GM19238 (cell line): ENCODE measurements around the gene PRX.
"Not testable (repeated sequence)": the region's sequence is repeated elsewhere in the genome, so short reads cannot be mapped to it uniquely, and the experiment has no call there.

Experiments used
- DNase-seq: peaks from one replicate; pipeline ENCODE4 v3.0.0; 2011; ENCODE audit warnings: low spot score; ENCODE audit not compliant: insufficient read length

PRX gene

DNA sequence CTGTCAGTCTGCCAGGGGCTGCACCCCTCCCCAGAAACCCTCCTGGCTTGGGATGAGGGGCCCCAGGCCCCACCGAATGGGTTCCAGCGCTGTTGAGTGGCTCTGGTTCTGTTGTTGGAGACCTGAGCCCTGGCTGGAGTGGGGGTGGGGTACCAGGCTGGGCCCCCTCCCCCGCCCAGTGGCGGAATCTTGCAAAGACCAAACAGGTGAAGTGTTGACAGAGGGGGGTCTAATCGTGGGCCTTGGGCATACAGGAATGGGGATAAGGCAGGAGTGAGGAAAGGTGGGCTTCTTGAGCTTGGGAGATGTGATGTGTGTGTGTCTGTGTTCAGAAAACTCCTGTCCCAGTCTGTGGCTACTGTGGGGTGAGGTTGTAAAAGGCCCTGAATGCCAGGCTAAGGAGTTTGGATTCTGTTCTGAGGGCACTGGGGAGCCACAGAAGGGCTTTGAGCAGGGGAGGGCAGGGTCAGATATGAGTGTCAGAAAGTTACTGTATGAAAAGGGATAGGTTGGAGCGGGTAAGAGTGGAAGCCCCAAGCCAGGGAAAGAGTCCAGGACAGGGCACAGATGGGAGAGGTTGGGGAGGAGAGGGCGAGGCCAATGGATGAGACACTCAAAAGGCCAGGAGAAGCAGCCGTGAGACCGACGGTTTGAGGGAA is 23.0 kb downstream of the PRX start, which contains the start of gene HIPK4:
Gene HIPK4 (minus strand): TSS at position 98 of the 659 bp plus-strand sequence. CDS start 279 bp downstream, outside the sequence.
- no peak for DNase-seq

DNA sequence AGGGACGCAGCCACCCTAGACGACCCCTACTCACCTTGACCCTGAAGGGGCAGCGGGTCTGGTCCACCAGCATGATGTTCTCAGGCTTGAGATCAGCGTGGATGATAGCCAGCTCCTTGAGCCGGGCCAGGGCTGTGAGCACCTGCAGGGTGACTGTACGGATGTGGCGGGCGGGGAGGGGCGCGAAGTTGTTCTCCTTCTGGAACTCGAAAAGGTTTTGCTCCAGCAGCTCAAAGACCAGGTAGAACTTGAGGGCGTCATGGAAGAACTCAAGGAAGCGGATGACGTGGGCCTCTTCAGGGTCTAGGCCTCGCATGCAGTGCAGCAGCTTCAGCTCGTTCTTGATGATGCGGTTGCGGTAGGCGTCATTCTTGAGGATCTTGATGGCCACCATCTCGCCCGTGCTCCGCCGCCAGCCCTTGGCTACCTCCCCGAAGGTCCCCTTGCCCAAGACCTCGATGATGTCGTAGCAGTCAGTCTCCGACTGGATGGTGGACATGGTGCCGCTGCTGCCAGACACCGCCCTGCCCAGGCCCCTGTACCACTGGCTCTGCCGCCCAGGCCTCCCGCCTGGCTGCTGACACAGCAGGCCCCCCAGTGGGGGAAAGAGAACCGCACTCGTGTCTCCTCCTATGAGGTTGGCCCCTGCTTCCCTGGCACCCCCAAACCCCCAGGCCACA is 23.6 kb downstream of the PRX start:
- DNase-seq = no peak

DNA sequence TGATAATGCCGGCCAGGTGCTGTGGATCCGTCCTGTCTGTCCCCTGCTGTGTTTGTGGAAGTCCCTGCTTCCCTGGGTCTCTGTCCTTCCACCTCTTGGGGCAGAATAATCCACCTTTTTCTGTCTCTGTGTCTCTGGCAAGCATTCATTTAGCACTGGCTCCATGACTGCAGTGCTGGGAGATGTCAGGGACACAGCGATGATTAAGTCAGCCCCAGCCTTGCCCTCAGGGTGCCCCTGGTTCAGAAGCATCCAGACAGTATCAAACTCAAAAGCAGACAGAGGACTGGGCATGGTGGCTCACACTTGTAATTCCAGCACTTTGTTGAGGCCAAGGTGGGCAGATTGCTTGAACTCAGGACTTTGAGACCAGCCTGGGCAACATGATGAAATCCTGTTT is 24.7 kb downstream of the PRX start:
- no peak for DNase-seq

DNA sequence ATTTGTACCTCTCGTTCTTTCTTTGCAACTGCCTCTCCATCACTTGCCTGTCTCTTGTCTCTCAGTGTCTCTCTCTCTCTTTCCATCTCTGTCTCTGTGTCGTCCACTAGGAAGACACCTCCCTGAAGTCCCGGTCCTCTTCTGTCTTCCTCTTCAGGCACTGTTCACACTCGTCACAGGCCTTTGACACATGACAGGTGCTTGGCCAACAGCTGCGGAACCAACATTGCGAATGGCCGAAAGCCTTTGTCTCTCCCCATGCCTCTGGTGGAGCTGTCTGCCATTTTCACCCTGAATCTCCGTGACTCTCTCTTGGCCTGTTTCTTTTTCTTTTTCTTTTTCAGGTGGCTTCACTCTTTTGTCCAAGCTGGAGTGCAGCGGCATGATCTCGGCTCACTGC is 26.0 kb downstream of the PRX start:
- no peak for DNase-seq

DNA sequence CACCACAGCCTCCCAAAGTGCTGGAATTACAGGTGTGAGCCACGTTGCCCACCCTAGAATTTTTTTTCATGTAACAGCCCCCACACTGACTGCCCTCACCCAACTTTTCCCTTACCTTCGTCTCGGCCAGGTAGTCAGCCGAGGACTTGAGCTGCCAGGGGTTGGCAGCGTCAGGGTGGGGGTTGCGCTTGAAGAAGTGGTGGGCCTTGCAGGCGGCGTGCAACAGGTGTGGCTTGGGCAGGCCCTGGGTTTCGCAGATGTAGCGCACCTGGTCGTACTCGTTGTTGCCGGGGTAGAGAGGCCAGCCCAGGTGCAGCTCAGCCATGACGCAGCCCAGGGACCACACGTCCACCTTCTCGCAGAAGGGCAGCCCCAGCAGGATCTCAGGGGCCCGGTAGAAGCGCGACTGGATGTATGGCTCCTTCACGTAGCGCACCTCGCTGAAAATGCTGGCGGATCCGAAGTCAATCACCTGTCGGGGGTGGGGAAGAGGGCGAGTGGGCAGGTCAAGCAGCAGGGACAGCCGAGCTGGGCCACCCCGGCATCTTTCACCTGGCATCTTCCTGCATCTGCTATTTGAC is 29.4 kb downstream of the PRX start:
- DNase-seq = no peak

DNA sequence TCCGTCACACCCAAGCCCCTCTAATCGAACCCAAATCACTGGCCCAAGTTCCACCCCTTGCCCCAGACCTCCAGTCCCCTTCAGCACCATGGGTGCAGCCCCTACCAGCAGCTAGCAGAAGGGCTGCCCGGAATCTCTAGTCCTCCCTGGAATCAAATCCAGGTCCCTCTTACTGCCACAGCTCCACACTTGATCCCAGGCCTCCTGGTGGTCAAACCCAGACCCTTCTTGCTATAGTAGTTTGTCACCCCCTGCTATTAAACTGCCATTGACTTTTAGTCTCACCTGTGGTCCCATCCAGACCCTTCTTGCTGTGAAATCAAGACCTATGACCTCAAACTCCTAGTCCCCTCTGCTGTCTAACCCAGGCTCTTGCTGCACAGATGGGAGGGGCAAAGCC is 31.9 kb downstream of the PRX start:
- DNase-seq = no peak

DNA sequence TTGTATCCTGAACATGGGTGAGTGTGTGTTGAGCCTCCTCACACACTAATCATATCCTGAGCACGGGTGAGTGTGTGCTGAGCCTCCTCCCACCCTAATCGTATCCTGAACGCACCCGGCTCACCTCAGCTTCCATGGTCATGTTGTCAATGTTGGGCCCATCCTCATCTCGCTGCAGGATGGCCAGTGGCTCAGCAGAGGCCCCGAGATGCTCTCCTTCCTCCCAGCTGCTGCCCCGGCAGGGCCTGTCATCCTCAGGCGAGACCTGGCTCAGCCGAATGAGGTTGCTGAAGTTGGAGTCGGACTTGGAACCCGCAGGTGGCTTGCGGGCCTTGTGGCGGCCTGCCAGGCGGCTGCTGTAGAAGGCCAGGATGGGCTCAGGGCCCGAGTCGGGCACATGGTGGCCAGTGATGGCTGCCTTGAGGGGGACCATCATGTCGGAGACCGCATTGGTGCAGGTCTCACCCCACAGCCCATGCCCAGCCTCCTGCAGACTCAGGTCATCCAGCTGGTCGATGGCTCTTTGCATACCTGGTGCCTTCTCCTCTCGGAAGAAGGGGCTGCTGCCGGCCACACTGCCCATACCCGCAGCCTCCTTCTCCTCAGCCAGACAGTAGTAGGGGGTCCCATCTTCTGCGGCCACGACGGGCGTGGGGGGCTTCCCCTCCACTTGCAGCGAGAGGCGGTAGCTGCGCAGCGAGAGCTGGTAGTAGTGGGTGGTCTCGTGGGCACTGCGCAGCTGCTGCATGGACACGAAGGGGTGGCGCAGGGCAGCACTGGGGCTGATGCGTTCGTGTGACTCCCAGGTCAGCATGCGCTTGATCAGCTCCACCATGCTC is 32.8 kb downstream of the PRX start:
- DNase-seq = no peak

DNA sequence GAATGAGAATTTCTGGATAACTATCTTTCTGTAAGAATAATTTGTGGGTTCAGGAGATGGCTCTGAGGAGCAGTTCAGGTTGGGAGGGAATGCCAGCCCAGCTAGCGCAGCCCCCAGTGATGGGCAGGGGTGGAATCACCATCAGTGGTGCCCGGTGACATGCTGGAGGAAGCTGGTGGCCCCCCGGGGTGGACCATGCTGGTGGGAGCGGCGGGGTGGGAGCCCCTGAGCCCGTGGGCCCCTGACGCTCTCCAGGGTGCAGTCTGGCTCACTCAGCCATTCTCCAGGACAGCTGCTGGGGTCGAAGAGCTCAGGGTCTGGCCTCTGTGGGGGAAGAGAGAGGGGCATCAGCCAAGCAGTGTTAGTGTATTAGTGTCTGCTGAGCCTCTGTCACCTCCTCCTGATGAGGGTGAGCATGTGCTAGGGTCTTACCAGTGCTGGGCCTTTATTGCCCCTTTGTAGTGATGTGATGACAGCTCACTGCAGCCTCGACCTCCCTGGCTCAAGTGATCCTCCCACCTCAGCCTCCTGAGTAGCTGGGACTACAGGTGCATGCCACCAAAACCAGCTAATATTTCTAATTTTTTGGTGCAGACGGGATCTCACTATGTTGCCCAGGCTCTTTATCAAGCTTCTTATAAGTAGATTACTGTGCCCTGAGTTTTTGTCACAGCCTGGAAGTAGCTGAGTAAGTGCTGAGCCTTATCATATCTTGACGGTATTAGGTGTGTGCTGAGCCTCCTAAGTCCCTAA is 33.6 kb downstream of the PRX start:
- DNase-seq = no peak

DNA sequence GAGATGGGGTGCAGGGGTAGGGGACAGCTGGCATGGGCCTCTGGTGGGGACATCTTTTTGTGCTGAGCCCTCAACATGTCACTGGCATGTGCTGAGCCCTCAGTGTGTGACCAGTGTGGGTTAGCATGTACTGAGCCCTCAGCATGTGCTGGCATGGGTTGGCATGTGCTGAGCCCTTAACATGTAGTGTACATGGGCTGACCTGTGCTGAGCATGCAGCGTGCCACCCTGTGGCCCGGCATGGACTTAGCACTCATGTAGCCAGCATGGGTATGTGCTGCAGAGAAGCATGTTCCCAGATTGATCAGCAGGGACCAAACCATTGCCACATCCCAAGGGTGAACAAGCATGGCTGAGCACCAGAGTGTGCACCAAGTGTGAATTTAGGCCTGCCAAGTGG is 34.7 kb downstream of the PRX start:
- no peak for DNase-seq

DNA sequence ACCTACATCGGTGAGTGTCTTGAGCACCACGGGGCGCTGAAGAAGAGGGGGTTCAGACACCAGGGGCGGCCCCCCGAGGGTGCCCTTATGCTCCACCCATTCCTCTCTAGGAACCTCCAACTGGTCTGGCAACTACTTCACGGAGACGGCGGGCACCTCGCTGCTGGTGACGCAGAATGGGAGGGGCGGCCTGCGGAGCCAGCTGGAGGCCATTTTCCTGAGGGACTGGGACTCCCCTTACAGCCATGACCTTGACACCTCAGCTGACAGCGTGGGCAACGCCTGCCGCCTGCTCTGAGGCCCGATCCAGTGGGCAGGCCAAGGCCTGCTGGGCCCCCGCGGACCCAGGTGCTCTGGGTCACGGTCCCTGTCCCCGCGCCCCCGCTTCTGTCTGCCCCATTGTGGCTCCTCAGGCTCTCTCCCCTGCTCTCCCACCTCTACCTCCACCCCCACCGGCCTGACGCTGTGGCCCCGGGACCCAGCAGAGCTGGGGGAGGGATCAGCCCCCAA is 35.2 kb downstream of the PRX start:
- no peak for DNase-seq

DNA sequence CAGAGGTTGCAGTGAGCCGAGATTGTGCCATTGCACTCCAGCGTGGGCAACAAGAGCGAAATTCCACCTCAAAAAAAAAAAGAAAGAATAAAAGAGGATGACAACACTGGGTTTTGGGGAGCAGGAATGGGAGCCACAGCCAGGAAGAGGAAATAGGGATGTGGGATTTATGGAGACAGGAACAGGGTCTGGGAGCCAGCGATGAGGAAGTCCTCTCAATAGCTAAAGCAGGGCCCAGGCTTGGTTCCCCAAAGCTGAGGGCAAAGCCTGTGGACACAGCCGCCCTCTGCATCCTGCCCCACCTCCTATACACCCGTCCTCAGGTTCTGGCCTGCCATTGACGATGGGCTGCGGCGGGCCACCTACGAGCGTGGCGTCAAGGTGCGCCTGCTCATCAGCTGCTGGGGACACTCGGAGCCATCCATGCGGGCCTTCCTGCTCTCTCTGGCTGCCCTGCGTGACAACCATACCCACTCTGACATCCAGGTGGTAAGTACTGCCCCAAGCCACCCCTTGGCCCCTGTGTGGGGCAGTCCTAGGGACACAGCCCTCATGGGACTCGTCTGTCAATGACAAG is 36.8 kb downstream of the PRX start:
- DNase-seq = no peak

DNA sequence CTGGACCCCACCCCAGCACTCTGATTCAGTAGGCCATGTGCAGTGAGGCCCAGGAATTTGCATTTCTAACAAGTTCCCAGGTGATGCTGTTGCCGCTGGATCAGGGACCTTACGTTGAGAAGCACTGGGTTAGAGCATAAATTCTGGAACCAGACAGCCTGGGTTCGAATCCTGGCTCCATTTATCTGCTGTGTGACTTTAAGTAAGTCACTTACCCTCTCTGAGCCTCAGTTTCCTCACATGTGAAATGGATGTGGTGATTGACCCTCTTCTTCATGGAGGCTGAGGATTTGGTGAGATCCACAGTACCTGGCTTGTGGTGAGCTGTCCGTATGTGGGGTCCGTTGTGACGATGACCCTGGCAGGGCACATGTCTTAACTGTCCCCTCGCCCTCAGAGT is 39.1 kb downstream of the PRX start:
- no peak for DNase-seq

DNA sequence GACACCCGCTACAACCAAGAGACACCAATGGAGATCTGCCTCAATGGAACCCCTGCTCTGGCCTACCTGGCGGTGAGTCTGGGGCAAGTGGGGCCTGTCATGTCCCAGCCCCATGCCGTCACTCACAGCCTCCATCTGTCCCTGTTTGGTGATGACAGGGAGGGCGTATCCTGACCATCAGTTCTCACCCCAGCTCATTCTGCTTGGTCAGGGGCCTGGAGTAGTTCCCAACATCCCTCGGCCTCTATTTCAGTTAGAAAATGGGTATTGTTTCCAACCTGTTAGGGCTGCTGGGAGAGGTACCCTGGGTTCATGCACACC is 41.4 kb downstream of the PRX start:
- no peak for DNase-seq

DNA sequence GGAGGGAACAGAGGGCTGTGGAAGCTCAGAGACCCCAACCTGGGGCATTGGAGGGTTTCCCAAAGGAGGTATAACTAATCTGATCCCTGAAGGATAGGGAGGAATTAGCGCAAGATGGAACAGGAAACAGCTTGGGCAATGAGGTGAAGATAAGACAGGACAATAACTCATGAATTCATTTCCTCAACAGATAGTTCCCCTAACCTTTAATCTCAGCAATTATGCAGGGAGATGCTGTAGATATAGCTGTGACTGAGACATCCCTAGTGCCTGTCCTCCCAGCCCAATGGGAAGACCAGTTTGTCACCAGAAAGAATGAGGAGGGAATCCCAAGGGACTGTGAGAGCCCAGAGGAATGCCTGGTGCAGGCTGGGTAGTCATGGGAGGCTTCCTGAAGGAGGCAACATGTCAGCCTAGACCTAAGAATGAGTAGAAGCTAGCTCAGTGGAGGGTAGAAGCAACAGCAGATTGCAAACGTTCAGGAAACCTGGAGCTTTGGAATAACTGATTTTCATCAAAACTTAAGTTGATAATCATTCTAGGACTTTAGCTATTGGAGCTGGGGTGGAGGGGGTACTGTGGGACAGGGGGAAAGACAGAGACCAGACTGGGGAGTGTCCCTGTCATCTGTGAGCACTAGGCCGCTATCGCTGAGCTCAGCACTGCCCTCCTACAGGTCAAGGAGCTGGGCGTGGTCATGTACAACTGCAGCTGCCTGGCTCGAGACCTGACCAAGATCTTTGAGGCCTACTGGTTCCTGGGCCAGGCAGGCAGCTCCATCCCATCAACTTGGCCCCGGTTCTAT is 42.0 kb downstream of the PRX start:
- DNase-seq = no peak

DNA sequence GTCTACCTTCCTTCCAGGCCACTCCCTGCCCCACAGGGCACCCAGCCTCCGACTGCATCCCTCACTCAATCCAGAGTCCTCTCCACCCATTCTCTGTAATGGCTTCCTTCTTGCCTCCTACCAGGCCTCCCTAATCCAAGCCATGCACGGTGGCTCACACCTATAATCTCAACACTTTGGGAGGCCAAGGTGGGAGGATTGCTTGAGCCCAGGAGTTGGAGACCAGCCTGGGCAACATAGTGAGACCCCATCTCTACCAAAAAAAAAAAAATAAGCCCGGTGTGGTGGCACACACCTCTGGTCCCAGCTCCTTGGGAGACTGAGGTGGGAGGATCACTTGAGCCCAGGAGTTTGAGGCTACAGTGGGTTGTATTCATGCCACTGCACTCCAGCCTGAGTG is 42.9 kb downstream of the PRX start:
- not testable (repeated sequence) for DNase-seq

DNA sequence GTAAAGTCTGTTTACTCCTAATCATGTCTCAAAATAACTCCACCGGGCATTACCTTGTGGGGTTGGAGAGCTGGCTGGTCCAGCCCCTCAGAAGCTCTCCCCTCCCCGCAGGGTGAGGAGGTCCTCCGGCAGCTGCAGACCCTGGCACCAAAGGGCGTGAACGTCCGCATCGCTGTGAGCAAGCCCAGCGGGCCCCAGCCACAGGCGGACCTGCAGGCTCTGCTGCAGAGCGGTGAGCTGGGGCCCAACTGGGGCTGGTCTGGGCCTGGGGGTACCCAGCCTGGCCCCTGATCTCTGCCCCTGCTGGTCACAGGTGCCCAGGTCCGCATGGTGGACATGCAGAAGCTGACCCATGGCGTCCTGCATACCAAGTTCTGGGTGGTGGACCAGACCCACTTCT is 43.4 kb downstream of the PRX start:
- DNase-seq = no peak

DNA sequence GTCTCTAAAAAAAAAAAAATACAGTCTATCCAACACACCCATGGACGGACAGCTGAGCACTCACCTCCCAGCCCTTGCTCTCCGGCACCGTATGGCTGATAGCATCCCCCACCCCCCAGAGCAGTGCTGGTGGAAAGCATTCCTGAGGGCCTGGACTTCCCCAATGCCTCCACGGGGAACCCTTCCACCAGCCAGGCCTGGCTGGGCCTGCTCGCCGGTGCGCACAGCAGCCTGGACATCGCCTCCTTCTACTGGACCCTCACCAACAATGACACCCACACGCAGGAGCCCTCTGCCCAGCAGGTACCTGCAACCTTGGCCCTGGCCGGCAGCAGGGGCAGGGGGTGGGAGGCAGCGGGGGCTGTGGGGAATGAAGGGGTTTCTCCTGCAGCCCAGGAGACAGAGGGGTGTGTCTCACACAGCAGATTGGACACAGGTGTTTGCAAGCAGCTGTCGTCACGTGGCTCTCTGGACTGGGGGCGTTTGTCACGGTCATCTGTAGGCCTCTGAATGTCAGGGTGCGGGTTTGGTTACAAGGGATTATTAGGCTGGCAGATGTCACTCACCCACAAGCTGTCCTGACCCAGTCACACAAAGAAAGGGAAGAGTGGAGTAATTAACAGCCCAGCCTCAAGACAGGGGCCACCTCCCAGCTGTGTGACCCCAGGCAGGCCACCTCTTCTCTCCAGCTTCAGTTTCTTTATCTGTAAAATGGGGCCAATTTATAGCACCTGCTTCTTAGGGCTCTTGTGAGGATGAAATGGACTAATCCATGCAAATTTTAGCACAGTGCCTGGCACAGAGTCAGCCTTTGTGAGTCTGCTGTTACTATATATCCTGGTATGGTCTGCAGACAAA is 45.4 kb downstream of the PRX start:
- no peak for DNase-seq

DNA sequence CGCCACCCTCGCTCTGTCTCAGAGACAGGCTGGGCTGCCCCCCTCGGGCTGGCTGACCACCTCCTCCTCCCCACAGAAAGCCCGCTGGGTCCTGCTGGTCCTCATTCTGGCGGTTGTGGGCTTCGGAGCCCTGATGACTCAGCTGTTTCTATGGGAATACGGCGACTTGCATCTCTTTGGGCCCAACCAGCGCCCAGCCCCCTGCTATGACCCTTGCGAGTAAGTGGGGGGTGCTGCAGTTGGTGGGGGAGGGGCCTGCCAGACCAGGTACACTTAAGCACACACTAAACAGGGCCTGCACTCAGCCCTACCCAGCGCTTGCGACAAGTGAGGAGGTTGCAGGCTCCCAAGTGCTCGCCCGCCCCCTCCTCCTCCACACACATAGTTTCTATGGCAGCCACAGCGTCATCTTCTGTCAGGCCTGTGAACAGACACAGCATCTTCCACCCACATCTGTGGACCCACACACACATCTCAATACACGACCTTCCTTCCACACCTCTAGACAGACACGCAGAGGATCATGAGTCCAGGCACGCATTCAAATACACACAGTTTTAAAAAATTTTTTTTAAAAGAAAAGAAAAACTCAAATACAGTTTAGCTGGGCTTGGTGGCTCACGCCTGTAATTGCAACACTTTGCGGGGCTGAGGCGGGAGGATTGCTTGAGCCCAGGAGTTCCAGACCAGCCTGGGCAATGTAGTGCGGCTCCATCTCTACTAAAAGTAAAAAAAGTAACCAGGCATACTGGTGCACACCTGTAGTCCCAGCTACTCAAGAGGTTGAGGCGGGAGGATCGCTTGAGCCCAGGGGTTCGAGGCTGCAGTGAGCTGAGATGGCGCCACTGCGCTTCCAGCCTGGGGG is 46.2 kb downstream of the PRX start:
- DNase-seq = no peak
